Measurements from ENCODE around the gene S1PR3.

DNA sequence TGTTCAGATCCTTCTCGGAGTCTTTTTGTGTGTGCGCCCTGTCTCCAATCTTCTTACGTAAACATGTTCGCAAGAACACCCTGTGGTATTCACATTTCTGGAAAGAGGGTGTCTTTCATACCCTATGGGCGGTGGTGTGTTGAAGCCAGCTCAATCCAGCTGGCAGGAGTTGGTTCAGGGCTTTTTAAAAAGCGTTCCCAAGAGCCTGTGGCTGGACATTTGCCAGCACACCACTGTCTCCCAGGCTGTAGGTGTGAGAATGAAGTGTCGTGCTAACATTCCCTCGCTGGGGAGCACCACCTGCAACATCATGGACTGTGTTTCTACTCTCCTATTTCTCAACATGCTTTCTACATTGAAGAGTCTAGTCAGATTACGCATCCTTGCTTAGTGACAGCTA lies 51.7 kb downstream of the S1PR3 start:
- TF ChIP-seq, protein P1, sequence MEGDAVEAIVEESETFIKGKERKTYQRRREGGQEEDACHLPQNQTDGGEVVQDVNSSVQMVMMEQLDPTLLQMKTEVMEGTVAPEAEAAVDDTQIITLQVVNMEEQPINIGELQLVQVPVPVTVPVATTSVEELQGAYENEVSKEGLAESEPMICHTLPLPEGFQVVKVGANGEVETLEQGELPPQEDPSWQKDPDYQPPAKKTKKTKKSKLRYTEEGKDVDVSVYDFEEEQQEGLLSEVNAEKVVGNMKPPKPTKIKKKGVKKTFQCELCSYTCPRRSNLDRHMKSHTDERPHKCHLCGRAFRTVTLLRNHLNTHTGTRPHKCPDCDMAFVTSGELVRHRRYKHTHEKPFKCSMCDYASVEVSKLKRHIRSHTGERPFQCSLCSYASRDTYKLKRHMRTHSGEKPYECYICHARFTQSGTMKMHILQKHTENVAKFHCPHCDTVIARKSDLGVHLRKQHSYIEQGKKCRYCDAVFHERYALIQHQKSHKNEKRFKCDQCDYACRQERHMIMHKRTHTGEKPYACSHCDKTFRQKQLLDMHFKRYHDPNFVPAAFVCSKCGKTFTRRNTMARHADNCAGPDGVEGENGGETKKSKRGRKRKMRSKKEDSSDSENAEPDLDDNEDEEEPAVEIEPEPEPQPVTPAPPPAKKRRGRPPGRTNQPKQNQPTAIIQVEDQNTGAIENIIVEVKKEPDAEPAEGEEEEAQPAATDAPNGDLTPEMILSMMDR (conservative IDR thresholded peaks at IDR 0.05 in 1 of 2, IDR thresholded peaks at IDR 0.05 in 1 of 2; ENCODE audit: low read depth in 1 of 2, low read length in 2 of 2): no peak
- no peak for TF ChIP-seq EZH2 (IDR thresholded peaks at IDR 0.05; ENCODE audit: low read length, missing control alignments)
